GOT3 (cell line): ENCODE data around the gene TBC1D9B.

Source experiments
- DNase-seq: peaks from one replicate; lab custom pipeline; 2025; ENCODE audit warnings: mixed read lengths; lab: John Stamatoyannopoulos, UW

The TBC1D9B gene

GRCh38 chr5:179907556-179908324 lies at the start of gene TBC1D9B:
TSS of gene TBC1D9B (minus strand) at chr5:179907897. CDS start at chr5:179907821, 76 bp downstream.
- DNase-seq = peak; percentile 45

DNA sequence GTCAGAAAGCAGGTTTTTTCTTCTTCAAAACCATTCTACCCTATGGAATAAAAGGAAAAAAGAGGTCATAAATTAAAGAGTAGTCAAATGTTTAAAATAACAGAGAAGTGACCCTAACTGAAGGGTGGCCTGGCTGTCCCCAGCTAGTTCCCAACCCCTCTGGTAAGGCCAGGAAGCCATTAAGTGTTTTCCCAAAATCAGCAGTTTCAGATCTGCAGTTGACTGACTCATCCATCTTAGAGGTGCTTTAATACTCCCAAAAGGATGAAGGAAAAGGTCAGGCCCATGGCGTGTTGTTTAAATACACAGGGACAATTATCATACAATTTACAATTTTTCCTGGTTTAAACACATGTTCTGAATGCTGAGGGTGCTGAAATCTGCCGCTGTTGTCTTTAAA lies 47.9 kb upstream of the TBC1D9B start:
- no peak for DNase-seq

GRCh38 chr5:179955062-179955461 lies 47.4 kb upstream of the TBC1D9B start:
- no peak for DNase-seq

DNA sequence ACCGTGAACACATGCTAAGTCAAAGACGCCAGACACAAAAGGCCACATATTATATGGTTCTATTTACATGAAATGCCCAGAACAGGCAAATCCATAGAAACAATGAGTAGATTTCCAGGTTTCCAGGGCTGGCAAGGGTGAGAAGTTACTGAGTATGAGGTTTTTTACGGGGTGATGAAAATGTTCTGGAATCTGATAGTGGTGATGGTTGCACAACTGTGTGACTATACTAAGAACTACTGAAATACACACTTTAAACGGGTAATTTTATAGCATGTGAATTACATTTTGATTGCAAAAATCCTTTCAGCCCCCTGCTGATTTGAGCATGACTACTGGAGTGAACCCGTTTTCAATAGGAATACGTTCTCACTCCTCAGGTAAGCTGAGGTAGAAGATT lies 46.7 kb upstream of the TBC1D9B start:
- no peak for DNase-seq

DNA sequence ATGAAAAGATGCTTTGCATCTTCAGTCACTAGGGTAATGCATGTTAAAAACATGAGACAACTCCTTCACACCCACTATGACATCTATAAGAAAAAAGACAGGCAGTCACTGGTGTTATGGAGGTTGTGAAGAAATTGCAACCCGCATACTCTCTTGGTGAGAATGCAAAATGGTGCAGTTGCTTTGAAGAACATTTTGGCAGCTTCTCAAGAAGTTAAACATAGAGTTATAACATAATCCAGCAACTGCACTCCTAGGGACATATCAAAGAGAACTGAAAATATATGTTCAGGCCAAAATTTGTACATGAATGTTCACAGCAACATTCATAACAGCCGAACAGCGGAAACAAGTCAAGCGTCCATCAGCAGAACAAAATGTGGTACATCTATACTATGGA lies 46.3 kb upstream of the TBC1D9B start:
- no peak for DNase-seq

DNA sequence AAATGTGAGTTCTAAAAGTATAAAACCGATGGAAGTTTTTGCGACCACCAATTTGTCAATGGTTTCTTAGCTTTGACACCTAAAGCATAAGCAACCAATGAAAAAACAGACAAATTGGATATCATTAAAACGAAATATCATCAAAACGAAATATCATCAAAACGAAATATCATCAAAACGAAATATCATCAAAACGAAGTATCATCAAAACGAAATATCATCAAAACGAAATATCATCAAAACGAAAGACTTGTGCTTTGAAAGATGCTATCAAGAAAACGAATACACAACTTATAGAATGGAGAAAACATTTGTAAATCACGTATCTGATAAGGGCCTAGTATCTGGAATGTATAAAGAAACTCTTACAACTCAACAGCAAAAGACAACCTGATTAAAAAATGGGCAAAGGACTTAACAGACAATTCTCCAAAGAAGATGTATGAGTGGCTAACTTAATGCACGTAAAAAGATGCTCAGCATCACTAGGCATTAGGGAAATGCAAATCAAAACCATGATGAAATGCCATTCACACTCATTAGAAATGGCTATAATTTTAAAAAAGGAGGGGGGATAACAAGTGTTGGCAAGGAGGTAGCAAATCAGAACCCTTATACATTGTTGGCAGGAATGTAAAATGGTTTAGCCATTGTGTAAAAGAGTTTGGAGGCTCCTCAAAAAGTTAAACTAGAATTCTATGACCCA lies 29.4 kb upstream of the TBC1D9B start:
- no peak for DNase-seq

GRCh38 chr5:179930788-179931473 lies 23.2 kb upstream of the TBC1D9B start:
- DNase-seq = no peak

DNA sequence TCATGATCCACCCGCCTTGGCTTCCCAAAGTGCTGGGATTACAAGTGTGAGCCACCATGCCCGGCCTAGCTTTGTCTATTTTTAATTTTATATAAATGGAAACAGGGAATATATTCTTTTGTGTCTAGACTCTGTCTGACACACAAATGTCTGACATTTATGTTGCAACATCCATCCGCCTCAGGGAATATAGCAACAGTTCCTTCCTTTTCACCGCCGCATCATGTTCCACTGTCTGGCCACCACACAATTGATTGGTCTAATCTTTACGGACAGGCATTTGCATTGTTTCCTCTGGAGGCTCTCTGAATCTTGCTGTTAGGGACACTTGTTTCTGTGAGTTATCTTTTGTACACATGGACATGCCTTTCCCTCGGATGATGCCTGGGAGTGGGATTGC lies 20.1 kb upstream of the TBC1D9B start:
- no peak for DNase-seq

DNA sequence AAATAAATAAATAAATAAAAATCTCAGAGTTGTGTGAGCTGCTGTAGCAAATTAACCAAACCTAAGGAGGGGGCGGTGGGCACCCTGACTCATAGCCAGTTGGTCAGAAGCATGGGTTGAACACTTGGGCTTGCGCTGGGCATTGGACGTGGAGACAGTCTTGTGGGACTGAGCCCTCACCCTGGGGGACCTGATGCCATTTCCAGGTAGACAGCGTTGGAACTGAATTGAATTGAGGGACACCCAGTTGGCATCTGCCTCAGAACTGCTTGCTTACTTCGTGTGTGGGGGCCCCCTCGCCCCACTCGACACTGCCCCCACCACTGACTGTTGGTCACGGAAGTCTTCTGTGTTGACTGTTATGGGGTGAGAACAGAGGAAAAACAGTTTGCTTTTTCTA lies 19.0 kb upstream of the TBC1D9B start:
- DNase-seq = no peak

DNA sequence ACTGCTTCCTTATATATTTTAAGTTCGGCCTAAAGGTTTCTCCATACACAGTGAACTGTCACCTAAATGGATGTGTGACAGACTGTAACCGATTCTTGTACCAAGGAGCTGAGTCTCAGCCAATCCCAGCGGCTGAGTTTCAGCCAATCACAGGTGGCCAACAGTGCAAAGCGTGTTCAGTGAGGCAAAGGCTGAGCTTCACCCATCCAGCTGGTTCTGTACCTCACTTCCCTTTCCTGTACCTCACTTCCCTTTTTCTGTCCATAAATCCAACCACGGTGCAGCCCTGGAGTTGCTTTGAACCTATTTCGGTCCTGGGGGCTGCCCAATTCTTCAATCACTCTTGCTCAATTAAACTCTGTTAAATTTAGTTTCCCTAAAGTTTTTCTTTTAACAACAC lies 15.7 kb upstream of the TBC1D9B start:
- no peak for DNase-seq

DNA sequence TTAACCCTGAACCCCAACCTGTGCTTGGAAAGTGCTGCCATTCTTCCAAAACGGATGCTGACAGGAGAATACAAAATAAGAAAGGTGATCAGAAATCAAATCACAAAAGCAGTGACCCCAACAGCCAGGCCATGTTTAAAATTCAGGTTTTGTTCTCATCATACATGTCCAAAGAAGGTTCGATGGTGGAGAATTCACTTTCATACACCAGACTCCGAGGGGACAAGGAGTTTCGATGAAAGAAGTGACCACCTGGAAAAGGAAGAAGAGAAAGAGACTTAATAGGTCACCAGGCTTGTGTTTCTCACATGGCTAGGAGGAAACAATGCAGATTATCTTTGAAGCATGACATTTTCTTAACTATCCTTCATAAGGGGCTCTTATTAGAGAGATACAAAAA lies 12.5 kb upstream of the TBC1D9B start:
- DNase-seq = no peak

GRCh38 chr5:179919487-179920060 lies 11.9 kb upstream of the TBC1D9B start:
- DNase-seq = no peak

DNA sequence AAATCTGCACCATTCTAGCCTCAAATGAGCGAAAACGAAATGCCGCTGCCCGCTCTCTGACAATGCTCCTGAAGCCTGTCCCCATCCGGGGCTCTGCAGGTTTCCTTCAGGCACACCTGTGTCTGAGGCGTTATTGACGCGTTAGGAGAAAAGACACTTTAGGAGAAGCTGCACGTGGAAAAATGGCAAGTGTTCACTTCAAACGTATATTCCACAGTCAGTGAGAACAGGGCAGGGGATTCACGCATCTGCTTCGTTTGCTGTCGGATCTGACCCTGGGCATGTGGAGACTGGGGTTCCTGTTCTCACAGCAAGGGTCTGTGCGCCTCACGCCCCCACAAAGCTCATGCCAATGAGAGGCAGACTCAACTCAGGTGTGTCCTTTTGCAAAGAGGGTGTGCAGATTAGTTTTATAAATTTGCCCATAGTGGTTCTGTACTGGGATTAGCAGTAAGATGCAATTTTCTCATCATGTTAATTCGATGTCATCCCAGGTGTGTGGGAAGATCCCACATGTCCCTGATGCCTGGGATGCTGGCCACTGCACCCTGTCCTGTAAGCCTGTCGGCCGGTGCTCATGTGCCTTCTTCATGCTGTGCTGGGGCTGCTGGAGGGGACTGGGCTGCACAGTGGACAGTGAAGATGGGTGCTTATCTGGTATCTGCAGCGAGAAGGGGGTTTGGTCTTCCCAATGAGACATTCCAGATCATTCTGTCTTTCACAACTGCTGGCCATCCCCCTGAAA lies 11.2 kb upstream of the TBC1D9B start:
- no peak for DNase-seq

- DNase-seq = no peak
Measured at GRCh38 chr5:179916523-179916922, 8.8 kb upstream of the TBC1D9B start.

DNA sequence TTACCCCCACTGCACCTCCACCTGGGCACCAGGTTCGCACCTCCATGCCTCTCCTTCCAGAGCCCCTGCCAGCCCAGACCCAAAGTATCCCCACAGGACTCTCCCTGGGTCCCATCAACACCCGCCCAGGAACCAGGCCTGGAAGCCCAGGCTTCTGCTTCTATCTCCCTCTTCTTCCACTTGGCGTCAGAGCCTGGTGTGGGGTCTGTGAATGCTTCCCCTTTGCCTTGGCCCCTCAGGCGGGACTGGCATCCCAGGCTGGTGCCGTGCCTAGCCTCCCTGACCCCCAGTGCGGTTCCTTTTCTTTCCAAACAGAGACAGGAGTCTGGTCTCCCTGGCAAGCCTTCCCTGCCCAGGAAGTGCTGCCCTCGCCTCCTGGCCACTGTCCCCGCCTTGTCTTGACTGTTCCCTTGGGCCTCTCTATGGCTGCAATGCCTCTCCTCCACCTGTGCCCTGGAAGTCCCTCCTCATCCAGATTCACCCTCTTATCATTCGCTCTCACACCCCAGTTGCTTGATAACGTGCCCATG lies 7.8 kb upstream of the TBC1D9B start:
- DNase-seq = no peak

GRCh38 chr5:179914032-179914755 lies 6.5 kb upstream of the TBC1D9B start:
- DNase-seq = no peak

GRCh38 chr5:179913461-179913860 lies 5.8 kb upstream of the TBC1D9B start:
- no peak for DNase-seq

GRCh38 chr5:179912951-179913350 lies 5.3 kb upstream of the TBC1D9B start:
- no peak for DNase-seq

GRCh38 chr5:179912386-179912785 lies 4.7 kb upstream of the TBC1D9B start:
- no peak for DNase-seq

- no peak for DNase-seq
Measured at GRCh38 chr5:179909224-179909623, 1.5 kb upstream of the TBC1D9B start.

GRCh38 chr5:179908528-179908927 lies 831 bp upstream of the TBC1D9B start:
- no peak for DNase-seq
